HepG2 (cell line): ENCODE measurements around the gene IKZF4. TPM values are rescaled to one million over a fixed set of nuclear protein-coding genes. Genes with fewer than 3 reads are reported as not detected.

Experiments
- MED8 ChIP-seq: sonication (generic); formaldehyde crosslinking; IDR thresholded peaks from 2 replicates; pipeline ENCODE4 v1.8.1; 2023; ENCODE audit warnings: mild to moderate bottlenecking, missing genetic modification reagents; ENCODE audit not compliant: insufficient replicate concordance
- MYNN ChIP-seq: sonication (generic); formaldehyde crosslinking; IDR thresholded peaks from 2 replicates; pipeline ENCODE4 v1.4.0; 2020; ENCODE audit warnings: mild to moderate bottlenecking, low read depth, missing genetic modification reagents
- RELA ChIP-seq: sonication (generic); formaldehyde crosslinking; IDR thresholded peaks from 2 replicates; pipeline ENCODE4 v1.4.0; 2020; ENCODE audit warnings: missing genetic modification reagents
- SMAD9 ChIP-seq: sonication (generic); formaldehyde crosslinking; IDR thresholded peaks from 2 replicates; pipeline ENCODE4 v1.5.1; 2020; ENCODE audit warnings: mild to moderate bottlenecking, missing genetic modification reagents
- TOPORS ChIP-seq: sonication (generic); formaldehyde crosslinking; IDR thresholded peaks from 2 replicates; pipeline ENCODE4 v1.8.0; 2023; ENCODE audit warnings: mild to moderate bottlenecking, missing genetic modification reagents
- ZFP1 ChIP-seq: IDR thresholded peaks from 2 replicates; pipeline ENCODE4 v1.6.1; 2016
- ZFP36 ChIP-seq: fragments of 150-350 bp; IDR thresholded peaks from 2 replicates; pipeline ENCODE4 v1.6.1; 2018; ENCODE audit warnings: borderline replicate concordance, low read length, low read depth; ENCODE audit not compliant: partially characterized antibody
- ZFP41 ChIP-seq: sonication (generic); formaldehyde crosslinking; IDR thresholded peaks from 2 replicates; pipeline ENCODE4 v1.4.0; 2020; ENCODE audit warnings: mild to moderate bottlenecking, missing genetic modification reagents, borderline replicate concordance
- ZNF407 ChIP-seq: sonication (generic); formaldehyde crosslinking; IDR thresholded peaks from one replicate; pipeline ENCODE4 v1.5.1; 2020; ENCODE audit warnings: mild to moderate bottlenecking, missing genetic modification reagents; ENCODE audit errors: not compliant biosample characterization
- ZNF605 ChIP-seq: sonication (generic); formaldehyde crosslinking; IDR thresholded peaks from 2 replicates; pipeline ENCODE4 v1.8.0; 2022; ENCODE audit warnings: mild to moderate bottlenecking, missing genetic modification reagents
- ZNF768 ChIP-seq: sonication (generic); formaldehyde crosslinking; IDR thresholded peaks from 2 replicates; pipeline ENCODE4 v1.4.0; 2020; ENCODE audit warnings: missing genetic modification reagents
- ZNF788 ChIP-seq: sonication (generic); formaldehyde crosslinking; IDR thresholded peaks from 2 replicates; pipeline ENCODE4 v1.5.0; 2020; ENCODE audit warnings: mild to moderate bottlenecking, missing genetic modification reagents, borderline replicate concordance
- polyA plus RNA-seq, 8 experiments: library from polyadenylated mRNA; depleted of rRNA in 3 of 8; stranded (reverse) in 7 of 8; unstranded in 1 of 8; fragments of >200 nt; fragmentation: Illumina TruSeq in 4 of 8; extraction: Trizol in 4 of 8; gene quantifications; 2 replicates each; pipeline versions ENCODE4 v1.2.1 to v1.2.3, GENCODE V29; 2011 to 2016; ENCODE audit warnings: low read depth in 4 of 8, missing spikeins in 1 of 8, mixed read lengths in 1 of 8; ENCODE audit not compliant: insufficient read depth in 1 of 8
- total RNA-seq, 5 experiments: library from RNA; depleted of rRNA; stranded (reverse); fragments of >200 nt; fragmentation: Illumina TruSeq; extraction: Trizol; gene quantifications; 2 replicates each; pipeline ENCODE4 v1.2.3, GENCODE V29; 2016; ENCODE audit warnings: low read depth in 1 of 5
- TF ChIP-seq, protein P1 (sequence below): IDR thresholded peaks from 2 replicates; pipeline ENCODE4 v1.6.1; 2016; ENCODE audit warnings: mild to moderate bottlenecking
- TF ChIP-seq, protein P2 (sequence below): sonication (generic); formaldehyde crosslinking; IDR thresholded peaks from 2 replicates; pipeline ENCODE4 v1.5.1; 2020; ENCODE audit warnings: missing genetic modification reagents, mild to moderate bottlenecking, borderline replicate concordance
- TF ChIP-seq, protein P3 (sequence below): sonication (generic); formaldehyde crosslinking; IDR thresholded peaks from 2 replicates; pipeline ENCODE4 v1.8.1; 2023; ENCODE audit warnings: mild to moderate bottlenecking, moderate library complexity, missing genetic modification reagents

IKZF4 gene
- total and polyA plus RNA-seq, 2 of the 13 experiments (the other 11 are each of a cell fraction or from before 2014, with no cell fraction given), result 0.58 to 2.2 TPM

- no peak for TF ChIP-seq ZNF788 (CRISPR knock-in tag)
- TF ChIP-seq, protein P1, sequence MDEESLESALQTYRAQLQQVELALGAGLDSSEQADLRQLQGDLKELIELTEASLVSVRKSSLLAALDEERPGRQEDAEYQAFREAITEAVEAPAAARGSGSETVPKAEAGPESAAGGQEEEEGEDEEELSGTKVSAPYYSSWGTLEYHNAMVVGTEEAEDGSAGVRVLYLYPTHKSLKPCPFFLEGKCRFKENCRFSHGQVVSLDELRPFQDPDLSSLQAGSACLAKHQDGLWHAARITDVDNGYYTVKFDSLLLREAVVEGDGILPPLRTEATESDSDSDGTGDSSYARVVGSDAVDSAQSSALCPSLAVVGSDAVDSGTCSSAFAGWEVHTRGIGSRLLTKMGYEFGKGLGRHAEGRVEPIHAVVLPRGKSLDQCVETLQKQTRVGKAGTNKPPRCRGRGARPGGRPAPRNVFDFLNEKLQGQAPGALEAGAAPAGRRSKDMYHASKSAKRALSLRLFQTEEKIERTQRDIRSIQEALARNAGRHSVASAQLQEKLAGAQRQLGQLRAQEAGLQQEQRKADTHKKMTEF (CRISPR knock-in tag), result peak; percentile 53
- peak; percentile 51; the same call in 1 of the 2 replicates for TF ChIP-seq RELA (CRISPR knock-in tag)
- TF ChIP-seq ZFP1 (CRISPR knock-in tag), result no peak
- TF ChIP-seq SMAD9 (CRISPR knock-in tag), result peak; percentile 3; the same call in 1 of the 2 replicates
- peak; percentile 86 for TF ChIP-seq ZNF407 (CRISPR knock-in tag)
- TF ChIP-seq TOPORS (CRISPR knock-in tag), result no peak
- no peak for TF ChIP-seq MED8 (CRISPR knock-in tag)
- TF ChIP-seq MYNN (CRISPR knock-in tag), result no peak
- no peak; the same call in 1 of the 2 replicates for TF ChIP-seq ZNF768
- TF ChIP-seq, protein P2, sequence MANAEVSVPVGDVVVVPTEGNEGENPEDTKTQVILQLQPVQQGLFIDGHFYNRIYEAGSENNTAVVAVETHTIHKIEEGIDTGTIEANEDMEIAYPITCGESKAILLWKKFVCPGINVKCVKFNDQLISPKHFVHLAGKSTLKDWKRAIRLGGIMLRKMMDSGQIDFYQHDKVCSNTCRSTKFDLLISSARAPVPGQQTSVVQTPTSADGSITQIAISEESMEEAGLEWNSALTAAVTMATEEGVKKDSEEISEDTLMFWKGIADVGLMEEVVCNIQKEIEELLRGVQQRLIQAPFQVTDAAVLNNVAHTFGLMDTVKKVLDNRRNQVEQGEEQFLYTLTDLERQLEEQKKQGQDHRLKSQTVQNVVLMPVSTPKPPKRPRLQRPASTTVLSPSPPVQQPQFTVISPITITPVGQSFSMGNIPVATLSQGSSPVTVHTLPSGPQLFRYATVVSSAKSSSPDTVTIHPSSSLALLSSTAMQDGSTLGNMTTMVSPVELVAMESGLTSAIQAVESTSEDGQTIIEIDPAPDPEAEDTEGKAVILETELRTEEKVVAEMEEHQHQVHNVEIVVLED, result peak; percentile 61; the same call in 1 of the 2 replicates
- TF ChIP-seq ZFP36, result no peak
- TF ChIP-seq ZNF605 (CRISPR knock-in tag), result peak; percentile 71; the same call in 1 of the 2 replicates
- TF ChIP-seq, protein P3, sequence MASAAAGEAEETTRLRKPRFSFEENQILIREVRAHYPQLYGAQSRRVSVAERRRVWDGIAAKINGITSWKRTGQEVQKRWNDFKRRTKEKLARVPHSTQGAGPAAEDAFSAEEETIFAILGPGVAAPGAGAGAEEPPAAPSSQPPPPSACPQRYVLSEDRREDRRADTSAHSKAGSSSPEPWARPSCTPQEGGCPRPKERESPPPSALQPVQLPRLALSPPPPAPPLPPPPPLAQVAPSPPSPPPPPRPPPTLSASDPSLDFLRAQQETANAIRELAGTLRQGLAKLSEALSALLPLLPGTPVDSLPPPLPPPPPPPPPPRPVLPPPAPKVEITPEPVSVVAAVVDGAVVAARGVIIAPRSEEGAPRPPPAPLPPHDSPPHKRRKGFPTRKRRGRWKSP (CRISPR knock-in tag), result 0 out of 2 replicates have a peak, but pooled peaks have one; percentile 7
- no peak for TF ChIP-seq ZFP41
These were observed 23.9 kb upstream of the IKZF4 start, which contains the start of gene SUOX (continued) for GRCh38 chr12:55996715-55997534.
